Gastroesophageal sphincter (tissue), 3 donors: ENCODE results near the gene POM121.
"Not testable (repeated sequence)": the region's sequence is repeated elsewhere in the genome, so short reads cannot be mapped to it uniquely, and the experiment has no call there.

ENCODE experiments used
- POLR2A ChIP-seq, 2 donors: fragments of 450-650 bp; IDR thresholded peaks; one replicate each; pipeline ENCODE4 v1.6.1; 2017; ENCODE audit warnings: antibody characterized with exemption in 2 of 2, mild to moderate bottlenecking in 2 of 2, moderate library complexity in 1 of 2
- TF ChIP-seq, protein P1 (sequence below), 4 experiments: fragments of 200-600 bp in 2 of 4; fragments of 450-650 bp in 2 of 4; sonication (generic) in 1 of 4; IDR thresholded peaks; one replicate each; pipeline ENCODE4 v1.5.1; 2017 to 2019; ENCODE audit warnings: antibody characterized with exemption in 4 of 4, mild to moderate bottlenecking in 2 of 4, moderate library complexity in 2 of 4

DNA sequence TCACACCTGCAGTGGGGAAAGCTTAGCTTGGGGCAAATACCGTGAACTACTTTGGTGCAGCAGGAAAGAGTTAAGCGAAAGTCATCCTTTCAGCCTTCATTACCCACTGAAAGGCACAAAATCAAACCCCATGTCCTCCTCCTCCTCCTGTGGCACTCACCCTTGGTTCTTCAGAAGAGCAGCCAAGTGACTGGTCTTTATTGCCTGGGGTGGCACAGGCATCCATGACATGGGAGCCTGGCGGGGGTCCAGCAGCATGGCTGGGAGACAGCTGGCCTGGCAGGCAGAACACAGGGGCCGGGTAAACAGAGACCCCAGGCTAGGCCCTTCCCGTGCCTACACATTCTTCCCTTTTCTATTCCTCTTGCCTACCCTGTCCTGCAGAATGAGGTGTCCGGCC, 24.8 kb downstream of the POM121 start:
- TF ChIP-seq, protein P1, sequence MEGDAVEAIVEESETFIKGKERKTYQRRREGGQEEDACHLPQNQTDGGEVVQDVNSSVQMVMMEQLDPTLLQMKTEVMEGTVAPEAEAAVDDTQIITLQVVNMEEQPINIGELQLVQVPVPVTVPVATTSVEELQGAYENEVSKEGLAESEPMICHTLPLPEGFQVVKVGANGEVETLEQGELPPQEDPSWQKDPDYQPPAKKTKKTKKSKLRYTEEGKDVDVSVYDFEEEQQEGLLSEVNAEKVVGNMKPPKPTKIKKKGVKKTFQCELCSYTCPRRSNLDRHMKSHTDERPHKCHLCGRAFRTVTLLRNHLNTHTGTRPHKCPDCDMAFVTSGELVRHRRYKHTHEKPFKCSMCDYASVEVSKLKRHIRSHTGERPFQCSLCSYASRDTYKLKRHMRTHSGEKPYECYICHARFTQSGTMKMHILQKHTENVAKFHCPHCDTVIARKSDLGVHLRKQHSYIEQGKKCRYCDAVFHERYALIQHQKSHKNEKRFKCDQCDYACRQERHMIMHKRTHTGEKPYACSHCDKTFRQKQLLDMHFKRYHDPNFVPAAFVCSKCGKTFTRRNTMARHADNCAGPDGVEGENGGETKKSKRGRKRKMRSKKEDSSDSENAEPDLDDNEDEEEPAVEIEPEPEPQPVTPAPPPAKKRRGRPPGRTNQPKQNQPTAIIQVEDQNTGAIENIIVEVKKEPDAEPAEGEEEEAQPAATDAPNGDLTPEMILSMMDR (IDR thresholded peaks at IDR 0.05) = not testable (repeated sequence)
- not testable (repeated sequence) for TF ChIP-seq POLR2A (IDR thresholded peaks at IDR 0.05)
